RWPE2 (cell line): ENCODE measurements around the gene ZNF398.
"Not testable (repeated sequence)": the region's sequence is repeated elsewhere in the genome, so short reads cannot be mapped to it uniquely, and the experiment has no call there.

ENCODE experiments used
- ATAC-seq: fragments of 200-7000 bp; cut with Tn5 transposase; 3 replicates; pipeline ENCODE4 v1.9.1; 2021; ENCODE audit warnings: low read depth
- DNase-seq: peaks from one replicate; pipeline ENCODE4 v3.0.0-alpha.2; 2020; ENCODE audit warnings: low spot score
- H3K27ac ChIP-seq: fragments of 450-650 bp; 2 replicates; pipeline ENCODE4 v1.5.1; 2017; ENCODE audit warnings: mild to moderate bottlenecking; ENCODE audit not compliant: poor library complexity, severe bottlenecking
- H3K27me3 ChIP-seq: fragments of 250-450 bp; sonication (Bioruptor Pico); 2 replicates; pipeline ENCODE4 v1.5.1; 2021; ENCODE audit warnings: mild to moderate bottlenecking, moderate library complexity; ENCODE audit not compliant: insufficient read depth, poor library complexity, severe bottlenecking
- H3K36me3 ChIP-seq: fragments of 250-450 bp; sonication (Bioruptor Pico); 2 replicates; pipeline ENCODE4 v1.5.1; 2020; ENCODE audit warnings: low read depth, mild to moderate bottlenecking, moderate library complexity
- H3K4me1 ChIP-seq: fragments of 250-450 bp; sonication (Bioruptor Pico); 2 replicates; pipeline ENCODE4 v1.5.1; 2021; ENCODE audit warnings: mild to moderate bottlenecking, moderate library complexity; ENCODE audit not compliant: insufficient read depth, poor library complexity, severe bottlenecking
- H3K4me3 ChIP-seq: fragments of 250-450 bp; sonication (Bioruptor Pico); 2 replicates; pipeline ENCODE4 v1.5.1; 2021; ENCODE audit warnings: mild to moderate bottlenecking, moderate library complexity; ENCODE audit not compliant: severe bottlenecking
- H3K9me3 ChIP-seq: fragments of 250-450 bp; sonication (Bioruptor Pico); 2 replicates; pipeline ENCODE4 v1.5.1; 2021; ENCODE audit warnings: mild to moderate bottlenecking, moderate library complexity; ENCODE audit not compliant: severe bottlenecking
- TF ChIP-seq, protein P1 (sequence below): fragments of 450-650 bp; IDR thresholded peaks from one replicate; pipeline ENCODE4 v1.5.1; 2017; ENCODE audit warnings: mild to moderate bottlenecking, moderate library complexity; ENCODE audit not compliant: poor library complexity, severe bottlenecking

Gene ZNF398

DNA sequence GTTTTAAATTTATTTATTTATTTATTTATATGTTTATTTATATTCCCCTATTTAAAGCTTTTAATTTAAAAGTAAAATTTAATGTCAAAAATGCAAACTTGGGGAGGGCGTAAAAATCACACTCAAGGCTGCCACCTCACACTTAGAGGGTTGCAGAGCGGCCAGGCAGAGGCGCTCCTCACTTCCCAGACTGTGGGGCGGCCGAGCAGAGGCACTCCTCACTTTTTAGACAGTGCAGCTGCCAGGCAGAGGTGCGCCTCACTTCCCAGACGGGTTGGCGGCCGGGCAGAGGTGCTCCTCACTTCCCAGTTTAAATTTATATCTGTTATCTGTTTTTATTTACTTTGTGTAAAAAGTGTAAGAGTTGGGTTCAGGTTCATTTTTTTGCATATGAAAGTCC, 11.1 kb upstream of the ZNF398 start:
- TF ChIP-seq, protein P1, sequence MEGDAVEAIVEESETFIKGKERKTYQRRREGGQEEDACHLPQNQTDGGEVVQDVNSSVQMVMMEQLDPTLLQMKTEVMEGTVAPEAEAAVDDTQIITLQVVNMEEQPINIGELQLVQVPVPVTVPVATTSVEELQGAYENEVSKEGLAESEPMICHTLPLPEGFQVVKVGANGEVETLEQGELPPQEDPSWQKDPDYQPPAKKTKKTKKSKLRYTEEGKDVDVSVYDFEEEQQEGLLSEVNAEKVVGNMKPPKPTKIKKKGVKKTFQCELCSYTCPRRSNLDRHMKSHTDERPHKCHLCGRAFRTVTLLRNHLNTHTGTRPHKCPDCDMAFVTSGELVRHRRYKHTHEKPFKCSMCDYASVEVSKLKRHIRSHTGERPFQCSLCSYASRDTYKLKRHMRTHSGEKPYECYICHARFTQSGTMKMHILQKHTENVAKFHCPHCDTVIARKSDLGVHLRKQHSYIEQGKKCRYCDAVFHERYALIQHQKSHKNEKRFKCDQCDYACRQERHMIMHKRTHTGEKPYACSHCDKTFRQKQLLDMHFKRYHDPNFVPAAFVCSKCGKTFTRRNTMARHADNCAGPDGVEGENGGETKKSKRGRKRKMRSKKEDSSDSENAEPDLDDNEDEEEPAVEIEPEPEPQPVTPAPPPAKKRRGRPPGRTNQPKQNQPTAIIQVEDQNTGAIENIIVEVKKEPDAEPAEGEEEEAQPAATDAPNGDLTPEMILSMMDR, result no peak
- no peaks in the 10 kb centered on the region for H3K4me1 ChIP-seq
- ATAC-seq (no peak), DNase-seq (no peak)
- no peak overlapping the region for H3K27ac ChIP-seq
- H3K27me3 ChIP-seq, result no peaks in the 10 kb centered on the region
- H3K4me3 ChIP-seq, result no peak overlapping the region
- peaks cover 12% of the 10 kb centered on the region for H3K36me3 ChIP-seq
- H3K9me3 ChIP-seq, result no peaks in the 10 kb centered on the region

DNA sequence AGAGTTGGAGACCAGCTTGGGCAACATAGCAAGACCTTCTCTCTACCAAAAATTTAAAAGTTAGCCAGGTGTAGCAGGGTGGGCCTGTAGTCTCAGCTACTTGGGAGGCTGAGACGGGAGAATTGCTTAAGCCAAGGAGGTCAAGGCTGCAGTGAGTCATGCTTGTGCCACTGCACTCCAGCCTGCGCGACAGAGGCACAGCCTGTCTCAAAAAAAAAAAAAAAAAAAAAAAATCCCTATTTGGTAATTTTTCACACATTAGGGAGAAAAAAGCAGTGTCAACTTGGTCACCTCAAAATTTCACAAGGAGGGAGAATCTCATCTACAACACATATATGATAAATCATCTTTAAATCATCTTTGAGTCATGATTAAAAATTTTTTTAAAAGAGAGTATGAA, 6.4 kb upstream of the ZNF398 start:
- Histone ChIP-seq H3K4me1 (peaks cover 20% of the 10 kb centered on the region), H3K4me3 (no peak overlapping the region), H3K27ac (no peak overlapping the region), H3K9me3 (no peaks in the 10 kb centered on the region), H3K36me3 (peaks cover 5% of the 10 kb centered on the region; the same call in 1 of the 2 replicates), H3K27me3 (no peaks in the 10 kb centered on the region)
- ATAC-seq (no peak), DNase-seq (no peak)
- TF ChIP-seq, protein P1, result no peak

DNA sequence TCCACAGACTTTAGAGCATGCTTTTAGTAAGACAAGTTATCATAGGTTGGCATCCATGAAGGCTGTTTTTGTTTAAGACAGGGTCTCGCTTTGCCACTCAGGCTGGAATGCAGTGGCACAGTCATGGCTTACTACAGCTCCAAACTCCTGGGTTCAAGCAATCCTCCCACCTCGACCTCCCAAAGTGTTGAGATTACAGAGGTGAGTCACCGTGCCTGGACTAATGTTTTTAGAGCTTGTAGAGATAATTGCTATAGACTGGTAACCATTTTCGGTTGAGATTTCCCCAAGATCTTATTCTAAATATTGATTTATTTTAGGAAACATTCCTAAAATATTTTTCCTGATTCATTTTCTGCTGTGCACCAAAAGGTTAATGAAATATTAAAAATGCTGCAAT, 5.4 kb upstream of the ZNF398 start:
- no peak for ATAC-seq
- no peak overlapping the region for H3K27ac ChIP-seq
- TF ChIP-seq, protein P1, result no peak
- peaks cover 22% of the 10 kb centered on the region for H3K4me1 ChIP-seq
- peaks cover 5% of the 10 kb centered on the region; the same call in 1 of the 2 replicates for H3K36me3 ChIP-seq
- no peak overlapping the region for H3K4me3 ChIP-seq
- H3K27me3 ChIP-seq, result no peaks in the 10 kb centered on the region
- no peaks in the 10 kb centered on the region for H3K9me3 ChIP-seq
- DNase-seq, result no peak

DNA sequence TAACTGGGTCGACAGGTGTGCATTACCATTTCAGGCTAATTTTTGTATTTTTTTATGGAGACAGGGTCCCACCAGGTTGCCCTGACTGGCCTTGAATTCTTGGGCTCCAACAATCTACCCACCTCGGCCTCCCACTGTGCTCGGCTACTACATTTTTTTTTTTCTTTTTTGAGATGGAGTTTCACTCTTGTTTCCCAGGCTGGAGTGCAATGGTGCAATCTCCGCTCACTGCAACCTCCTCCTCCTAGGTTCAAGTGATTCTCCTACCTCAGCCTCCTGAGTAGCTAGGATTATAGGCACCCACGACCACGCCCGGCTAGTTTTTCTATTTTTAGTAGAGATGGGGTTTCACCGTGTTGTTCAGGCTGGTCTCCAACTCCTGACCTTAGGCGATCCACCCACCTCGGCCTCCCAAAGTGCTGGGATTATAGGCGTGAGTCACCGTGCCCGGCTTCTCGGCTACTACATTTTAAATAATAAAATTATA, 2.8 kb upstream of the ZNF398 start:
- ATAC-seq, result peak; percentile 34
- not testable (repeated sequence) for DNase-seq, H3K27me3 ChIP-seq, H3K36me3 ChIP-seq, H3K9me3 ChIP-seq
- H3K4me1 ChIP-seq, result peaks cover 24% of the 10 kb centered on the region
- H3K4me3 ChIP-seq, result peak overlapping the region; percentile 5
- H3K27ac ChIP-seq, result peak overlapping the region; percentile 84

DNA sequence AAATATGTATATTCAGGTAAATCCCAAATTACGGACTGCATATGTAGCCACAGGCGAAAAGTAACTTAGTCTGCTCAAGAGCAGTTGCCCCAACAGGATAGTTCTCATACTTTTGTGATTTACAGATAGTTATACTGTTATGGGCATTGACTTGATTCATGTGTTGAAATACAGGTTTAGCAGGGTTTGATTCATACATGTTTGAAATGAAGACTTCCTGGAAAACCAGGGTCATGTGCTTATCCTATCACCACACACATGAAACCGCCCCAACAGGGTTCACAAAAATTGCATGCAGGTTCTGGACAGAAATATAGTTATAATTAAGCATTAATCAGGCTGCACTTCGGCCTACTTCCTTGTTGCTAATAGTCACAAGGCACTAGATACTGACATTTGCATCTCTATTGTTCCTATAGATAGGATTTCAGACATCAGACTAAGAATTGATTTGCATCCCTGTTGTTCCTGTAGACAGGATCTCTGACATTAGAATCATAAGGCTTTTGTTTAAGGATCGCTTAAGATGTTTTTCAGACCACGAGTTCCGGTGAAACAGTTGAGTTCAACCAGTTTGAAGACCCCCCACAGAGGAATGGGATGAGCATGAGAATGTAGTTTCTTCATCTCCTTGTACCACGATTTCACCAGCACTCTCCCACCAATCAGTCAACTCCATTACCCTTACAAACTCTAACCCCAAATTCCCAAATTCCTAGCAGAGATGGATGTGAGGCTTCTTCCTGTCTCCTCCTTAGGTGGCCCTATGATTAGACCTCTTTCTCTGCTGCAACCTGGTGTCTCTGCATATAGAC, 2.0 kb upstream of the ZNF398 start:
- ATAC-seq, result peak; percentile 78
- peak overlapping the region; percentile 84 for H3K27ac ChIP-seq
- H3K9me3 ChIP-seq, result no peaks in the 10 kb centered on the region
- peaks cover 24% of the 10 kb centered on the region for H3K4me1 ChIP-seq
- no peaks in the 10 kb centered on the region for H3K27me3 ChIP-seq
- peaks cover 7% of the 10 kb centered on the region; the same call in 1 of the 2 replicates for H3K36me3 ChIP-seq
- H3K4me3 ChIP-seq, result no peak overlapping the region
- DNase-seq, result no peak
- TF ChIP-seq, protein P1, result no peak
